Progenitor cell of endocrine pancreas (in vitro differentiated cells): Measurements from ENCODE around the gene CIDEC. TPM values are rescaled to one million over a fixed set of nuclear protein-coding genes. Genes with fewer than 3 reads are reported as not detected.
"Not testable (repeated sequence)": the region's sequence is repeated elsewhere in the genome, so short reads cannot be mapped to it uniquely, and the experiment has no call there.

ENCODE experiments used
- DNase-seq: peaks from one replicate; pipeline ENCODE4 v3.0.0; 2021; ENCODE audit warnings: low spot score; ENCODE audit not compliant: unreplicated experiment
- H3K27ac Mint-ChIP-seq: 2 replicates; pipeline ENCODE4 v1.8.0; 2021; ENCODE audit warnings: mild to moderate bottlenecking, moderate library complexity, mixed read lengths
- H3K27me3 Mint-ChIP-seq: 2 replicates; pipeline ENCODE4 v1.8.0; 2021; ENCODE audit warnings: mixed read lengths
- H3K36me3 Mint-ChIP-seq: 2 replicates; pipeline ENCODE4 v1.8.0; 2022; ENCODE audit warnings: mixed read lengths; ENCODE audit not compliant: insufficient read depth
- H3K4me1 Mint-ChIP-seq: 2 replicates; pipeline ENCODE4 v1.8.0; 2021; ENCODE audit warnings: low read depth, mixed read lengths
- H3K4me3 Mint-ChIP-seq: 2 replicates; pipeline ENCODE4 v1.8.0; 2021; ENCODE audit warnings: low read depth, mild to moderate bottlenecking, moderate library complexity, mixed read lengths
- H3K9me3 Mint-ChIP-seq: 2 replicates; pipeline ENCODE4 v1.8.0; 2021; ENCODE audit warnings: low read depth, mixed read lengths
- CTCF ChIP-seq: fragments of 200-600 bp; sonication (generic); IDR thresholded peaks from one replicate; pipeline ENCODE4 v1.5.0; 2021; ENCODE audit warnings: antibody characterized with exemption, mild to moderate bottlenecking; ENCODE audit not compliant: unreplicated experiment
- total RNA-seq: library from RNA; stranded (reverse); gene quantifications from 2 replicates; pipeline ENCODE4 v1.2.1, GENCODE V29; 2021

CIDEC gene
- total RNA-seq, 1 donor from 2014 or later: not detected

- no peak overlapping the region for H3K27ac Mint-ChIP-seq
- H3K27me3 Mint-ChIP-seq: no peaks in the 10 kb centered on the region
- TF ChIP-seq CTCF: no peak
- H3K4me3 Mint-ChIP-seq: no peak overlapping the region
- no peaks in the 10 kb centered on the region for H3K9me3 Mint-ChIP-seq
- H3K36me3 Mint-ChIP-seq: no peaks in the 10 kb centered on the region
- H3K4me1 Mint-ChIP-seq: peaks cover 15% of the 10 kb centered on the region
- no peak for DNase-seq
Measured at GRCh38 chr3:9903904-9904303, 23.9 kb upstream of the CIDEC start.

GRCh38 chr3:9903238-9903624 is 23.2 kb upstream of the CIDEC start:
- Mint-ChIP-seq H3K4me3 (peak overlapping the region; percentile 53), H3K9me3 (no peaks in the 10 kb centered on the region), H3K27me3 (no peaks in the 10 kb centered on the region), H3K36me3 (no peaks in the 10 kb centered on the region), H3K27ac (peak overlapping the region; percentile 35), H3K4me1 (peaks cover 21% of the 10 kb centered on the region)
- no peak for TF ChIP-seq CTCF
- no peak for DNase-seq

- H3K4me1 Mint-ChIP-seq: peaks cover 27% of the 10 kb centered on the region
- H3K27ac Mint-ChIP-seq: peak within 1 kb of the TSS; percentile 35
- no peaks in the 10 kb centered on the region for H3K9me3 Mint-ChIP-seq
- TF ChIP-seq CTCF: no peak
- H3K36me3 Mint-ChIP-seq: no peaks in the 10 kb centered on the region
- DNase-seq: no peak
- H3K4me3 Mint-ChIP-seq: peak within 1 kb of the TSS; percentile 53
- H3K27me3 Mint-ChIP-seq: no peaks in the 10 kb centered on the region
Measured at GRCh38 chr3:9902372-9903237, 22.6 kb upstream of the CIDEC start, which contains the start of gene IL17RE. Gene IL17RE (plus strand): TSS chr3:9902848. CDS start chr3:9902933, 85 bp downstream.

- Mint-ChIP-seq H3K36me3 (no peaks in the 10 kb centered on the region), H3K27me3 (no peaks in the 10 kb centered on the region), H3K9me3 (no peaks in the 10 kb centered on the region), H3K4me3 (no peak overlapping the region), H3K27ac (no peak overlapping the region), H3K4me1 (peaks cover 34% of the 10 kb centered on the region)
- TF ChIP-seq CTCF: no peak
- no peak for DNase-seq
Measured at GRCh38 chr3:9901967-9902366, 21.9 kb upstream of the CIDEC start.

- H3K27ac Mint-ChIP-seq: peak overlapping the region; percentile 45
- DNase-seq, H3K36me3 Mint-ChIP-seq, H3K27me3 Mint-ChIP-seq, H3K9me3 Mint-ChIP-seq, H3K4me3 Mint-ChIP-seq: not testable (repeated sequence)
- peaks cover 35% of the 10 kb centered on the region for H3K4me1 Mint-ChIP-seq
Measured at GRCh38 chr3:9900965-9901415, 20.9 kb upstream of the CIDEC start.
